GM18861 (cell line): ENCODE measurements around the gene FSIP2.
"Not testable (repeated sequence)": the region's sequence is repeated elsewhere in the genome, so short reads cannot be mapped to it uniquely, and the experiment has no call there.

Experiments used
- ATAC-seq: cut with Tn5 transposase; IDR thresholded peaks from one replicate; pipeline ENCODE4 v1.9.1; 2021; ENCODE audit not compliant: unreplicated experiment

The FSIP2 gene

DNA sequence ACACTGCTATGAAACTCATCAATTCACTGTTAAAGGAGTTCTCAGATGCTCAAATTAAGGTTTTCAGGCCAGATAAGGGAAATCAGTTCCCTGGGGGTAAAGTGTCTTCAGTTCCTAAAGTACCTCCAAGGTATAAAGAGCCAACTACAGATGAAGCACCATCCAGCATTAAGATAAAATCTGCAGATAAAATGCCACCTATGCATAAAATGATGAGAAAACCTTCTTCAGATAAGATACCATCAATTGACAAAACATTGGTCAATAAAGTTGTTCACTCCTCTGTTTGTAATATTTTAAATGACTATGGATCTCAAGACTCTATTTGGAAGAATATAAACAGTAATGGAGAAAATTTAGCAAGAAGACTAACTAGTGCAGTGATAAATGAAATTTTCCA lies 68.2 kb downstream of the FSIP2 start:
- ATAC-seq: no peak

DNA sequence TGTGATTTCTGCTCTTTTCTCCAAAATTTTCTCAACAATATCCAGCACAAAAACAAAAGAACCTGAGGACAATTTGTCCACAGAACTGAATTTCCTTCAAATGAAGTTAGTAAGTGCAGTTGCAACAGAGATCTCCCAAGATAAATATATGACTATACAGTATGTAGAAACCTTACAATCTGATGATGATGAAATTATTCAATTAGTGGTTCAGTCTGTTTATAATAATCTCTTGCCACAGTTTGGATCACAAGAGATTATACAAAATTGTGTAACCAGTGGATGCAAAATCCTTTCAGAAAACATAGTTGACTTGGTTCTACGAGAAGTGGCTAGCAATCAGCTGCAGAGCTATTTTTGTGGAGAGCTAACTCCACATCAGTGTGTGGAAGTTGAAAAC lies 68.7 kb downstream of the FSIP2 start:
- ATAC-seq: no peak

- no peak for ATAC-seq
These were observed 73.0 kb downstream of the FSIP2 start for GRCh38 chr2:185811580-185811979.

DNA sequence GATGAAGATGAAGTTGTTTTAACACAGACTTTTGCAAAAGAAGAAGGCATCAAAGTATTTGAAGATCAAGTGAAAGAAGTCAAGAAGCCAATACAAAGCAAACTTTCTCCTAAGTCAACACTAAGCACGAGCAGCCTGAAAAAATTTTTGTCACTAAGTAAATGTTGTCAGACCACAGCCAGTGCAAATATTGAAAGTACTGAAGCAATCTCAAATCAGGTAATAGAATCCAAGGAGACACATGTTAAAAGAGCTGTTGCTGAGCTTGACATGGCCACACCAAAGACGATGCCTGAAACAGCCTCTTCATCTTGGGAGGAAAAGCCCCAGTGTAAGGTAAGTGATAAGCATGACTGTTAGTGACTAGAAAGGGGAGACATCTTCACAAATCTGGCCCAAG lies 75.1 kb downstream of the FSIP2 start:
- ATAC-seq: no peak

GRCh38 chr2:185817991-185818390 lies 79.4 kb downstream of the FSIP2 start:
- ATAC-seq: no peak

- ATAC-seq: no peak
These were observed 82.9 kb downstream of the FSIP2 start for GRCh38 chr2:185821467-185821866.

DNA sequence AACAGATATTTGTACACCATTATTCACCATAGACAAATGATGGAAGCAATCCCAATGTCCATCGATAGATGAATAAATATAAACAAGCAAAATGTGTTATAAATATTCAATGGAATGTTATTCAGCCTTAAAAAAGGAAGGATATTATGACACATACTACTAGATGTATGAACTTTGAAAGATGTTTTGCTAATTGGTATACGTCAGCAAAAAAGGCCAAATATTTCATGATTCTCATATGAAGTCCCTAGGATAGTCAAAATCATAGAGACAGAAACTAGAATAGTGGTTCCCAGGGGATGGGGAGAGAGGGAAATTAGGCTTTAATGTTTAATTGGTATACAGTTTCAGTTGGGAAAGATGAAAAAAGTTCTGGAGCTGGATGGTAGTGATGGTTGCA lies 85.2 kb downstream of the FSIP2 start:
- ATAC-seq: no peak

DNA sequence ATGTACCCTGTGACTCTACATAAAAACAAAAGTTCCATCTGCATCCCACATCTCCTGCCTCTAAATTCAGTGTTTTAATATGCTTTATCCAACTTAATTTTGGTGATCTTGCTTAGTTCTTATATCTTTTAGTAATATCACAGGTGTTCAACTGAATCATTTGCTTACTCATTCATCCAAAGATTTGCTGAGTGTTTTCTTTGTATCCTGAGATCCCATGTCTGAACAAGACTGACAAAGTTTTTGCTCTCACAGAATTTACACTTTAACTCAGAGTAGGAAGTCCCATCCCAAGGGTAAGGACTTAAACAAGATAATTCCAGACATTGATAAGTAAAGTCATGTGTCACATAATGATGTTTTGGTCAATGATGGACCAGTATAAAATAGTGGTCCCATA lies 87.0 kb downstream of the FSIP2 start:
- no peak for ATAC-seq

GRCh38 chr2:185828326-185828725 lies 89.7 kb downstream of the FSIP2 start:
- no peak for ATAC-seq

DNA sequence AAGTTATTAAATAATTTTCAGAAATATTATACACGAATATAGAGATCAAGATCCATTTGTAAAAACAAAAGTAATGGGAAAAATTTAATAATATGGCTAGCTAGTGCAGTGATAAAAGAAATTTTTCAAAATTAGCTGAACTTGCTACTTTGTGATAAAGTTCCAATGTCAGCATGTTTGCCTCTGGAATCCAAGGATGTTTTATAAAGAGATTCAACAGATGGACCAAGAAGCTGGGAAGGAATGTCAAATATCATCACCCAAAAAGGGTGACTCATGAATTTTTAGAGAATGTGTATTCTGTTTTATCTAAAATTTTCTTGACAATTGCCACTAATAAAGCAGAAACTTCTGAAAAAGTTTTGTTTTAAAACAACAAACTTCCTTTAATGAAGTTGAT lies 95.3 kb downstream of the FSIP2 start:
- ATAC-seq: no peak

GRCh38 chr2:185835974-185836373 lies 97.4 kb downstream of the FSIP2 start:
- ATAC-seq: no peak

- ATAC-seq: no peak
These were observed 116.3 kb downstream of the FSIP2 start for GRCh38 chr2:185854885-185855284.

- no peak for ATAC-seq
These were observed 119.1 kb downstream of the FSIP2 start for GRCh38 chr2:185857691-185858090.

GRCh38 chr2:185859506-185859905 lies 120.9 kb downstream of the FSIP2 start:
- ATAC-seq: no peak

GRCh38 chr2:185860321-185860720 lies 121.7 kb downstream of the FSIP2 start:
- ATAC-seq: no peak

- ATAC-seq: no peak
These were observed 124.2 kb downstream of the FSIP2 start for GRCh38 chr2:185862657-185863398.

- ATAC-seq: not testable (repeated sequence)
These were observed 126.1 kb downstream of the FSIP2 start for GRCh38 chr2:185864468-185865260.

GRCh38 chr2:185875136-185875931 lies 136.7 kb downstream of the FSIP2 start:
- no peak for ATAC-seq

- no peak for ATAC-seq
These were observed 137.6 kb downstream of the FSIP2 start for GRCh38 chr2:185876234-185876633.

DNA sequence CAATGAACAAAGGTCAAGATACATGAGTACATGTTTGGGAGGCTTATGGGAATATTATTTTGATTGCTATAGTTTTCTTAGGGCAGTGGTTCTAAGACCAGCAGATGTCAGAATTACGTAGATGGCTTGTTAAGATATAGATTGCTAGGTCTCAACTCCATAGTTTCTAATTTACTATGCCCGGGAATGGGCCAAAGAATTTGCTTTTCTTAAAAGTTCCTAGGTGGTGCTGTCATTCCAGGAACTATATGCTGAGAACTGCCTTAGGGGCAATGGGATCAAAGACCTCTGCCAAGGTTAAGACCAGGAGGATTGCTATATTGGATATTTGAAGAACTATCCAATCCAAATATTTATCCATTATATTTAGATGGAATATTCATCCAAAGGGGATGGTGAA lies 141.8 kb downstream of the FSIP2 start:
- no peak for ATAC-seq
